Measurements from ENCODE around the gene GUCY1A2. TPM values are rescaled to one million over a fixed set of nuclear protein-coding genes. Genes with fewer than 3 reads are reported as not detected.
"Not testable (repeated sequence)": the region's sequence is repeated elsewhere in the genome, so short reads cannot be mapped to it uniquely, and the experiment has no call there.

GUCY1A2 gene, protein sequence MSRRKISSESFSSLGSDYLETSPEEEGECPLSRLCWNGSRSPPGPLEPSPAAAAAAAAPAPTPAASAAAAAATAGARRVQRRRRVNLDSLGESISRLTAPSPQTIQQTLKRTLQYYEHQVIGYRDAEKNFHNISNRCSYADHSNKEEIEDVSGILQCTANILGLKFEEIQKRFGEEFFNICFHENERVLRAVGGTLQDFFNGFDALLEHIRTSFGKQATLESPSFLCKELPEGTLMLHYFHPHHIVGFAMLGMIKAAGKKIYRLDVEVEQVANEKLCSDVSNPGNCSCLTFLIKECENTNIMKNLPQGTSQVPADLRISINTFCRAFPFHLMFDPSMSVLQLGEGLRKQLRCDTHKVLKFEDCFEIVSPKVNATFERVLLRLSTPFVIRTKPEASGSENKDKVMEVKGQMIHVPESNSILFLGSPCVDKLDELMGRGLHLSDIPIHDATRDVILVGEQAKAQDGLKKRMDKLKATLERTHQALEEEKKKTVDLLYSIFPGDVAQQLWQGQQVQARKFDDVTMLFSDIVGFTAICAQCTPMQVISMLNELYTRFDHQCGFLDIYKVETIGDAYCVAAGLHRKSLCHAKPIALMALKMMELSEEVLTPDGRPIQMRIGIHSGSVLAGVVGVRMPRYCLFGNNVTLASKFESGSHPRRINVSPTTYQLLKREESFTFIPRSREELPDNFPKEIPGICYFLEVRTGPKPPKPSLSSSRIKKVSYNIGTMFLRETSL
- 1 to 10 TPM; 1.7 to 7.2 TPM for total RNA-seq

DNA sequence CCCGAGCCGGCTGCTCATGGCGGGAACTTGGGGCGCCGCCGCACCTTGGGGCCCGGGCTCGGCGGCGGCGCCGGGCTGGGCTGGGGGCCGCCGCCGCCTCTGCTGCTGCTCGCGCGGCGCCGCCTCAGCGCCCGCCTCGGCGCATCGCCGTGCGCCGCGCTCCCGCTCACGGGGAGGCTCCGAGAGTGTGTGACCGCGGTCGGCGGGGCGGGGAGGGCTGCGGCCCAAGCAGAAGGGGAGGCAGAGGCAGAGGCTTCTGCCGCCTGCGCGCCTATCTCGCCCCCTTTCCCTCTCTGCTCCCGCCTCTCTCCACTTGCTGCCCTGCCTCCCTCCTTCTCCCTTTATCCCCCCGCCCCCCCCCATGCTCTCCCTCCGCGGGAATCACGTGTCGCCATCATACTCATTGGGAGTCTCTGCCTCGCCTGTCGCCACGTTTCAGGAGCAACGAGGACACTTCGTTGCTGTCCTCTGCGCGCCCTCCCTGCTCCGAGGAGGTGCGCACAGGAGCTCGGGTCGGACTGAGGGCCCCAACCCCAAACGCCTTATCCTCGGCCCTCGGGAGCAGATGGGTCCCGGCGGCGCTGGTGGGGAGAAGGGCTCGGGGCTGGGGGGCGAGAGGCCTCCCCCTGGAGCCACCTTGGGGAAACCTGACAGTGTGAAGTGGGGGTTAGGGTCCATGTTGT lies at the start of gene GUCY1A2:
TSS of gene GUCY1A2 (minus strand) at position 258 of the 683 bp plus-strand sequence. CDS start 421 bp downstream, outside the sequence.
- TF ChIP-seq, protein P1, sequence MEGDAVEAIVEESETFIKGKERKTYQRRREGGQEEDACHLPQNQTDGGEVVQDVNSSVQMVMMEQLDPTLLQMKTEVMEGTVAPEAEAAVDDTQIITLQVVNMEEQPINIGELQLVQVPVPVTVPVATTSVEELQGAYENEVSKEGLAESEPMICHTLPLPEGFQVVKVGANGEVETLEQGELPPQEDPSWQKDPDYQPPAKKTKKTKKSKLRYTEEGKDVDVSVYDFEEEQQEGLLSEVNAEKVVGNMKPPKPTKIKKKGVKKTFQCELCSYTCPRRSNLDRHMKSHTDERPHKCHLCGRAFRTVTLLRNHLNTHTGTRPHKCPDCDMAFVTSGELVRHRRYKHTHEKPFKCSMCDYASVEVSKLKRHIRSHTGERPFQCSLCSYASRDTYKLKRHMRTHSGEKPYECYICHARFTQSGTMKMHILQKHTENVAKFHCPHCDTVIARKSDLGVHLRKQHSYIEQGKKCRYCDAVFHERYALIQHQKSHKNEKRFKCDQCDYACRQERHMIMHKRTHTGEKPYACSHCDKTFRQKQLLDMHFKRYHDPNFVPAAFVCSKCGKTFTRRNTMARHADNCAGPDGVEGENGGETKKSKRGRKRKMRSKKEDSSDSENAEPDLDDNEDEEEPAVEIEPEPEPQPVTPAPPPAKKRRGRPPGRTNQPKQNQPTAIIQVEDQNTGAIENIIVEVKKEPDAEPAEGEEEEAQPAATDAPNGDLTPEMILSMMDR (IDR thresholded peaks at IDR 0.05): no peak

DNA sequence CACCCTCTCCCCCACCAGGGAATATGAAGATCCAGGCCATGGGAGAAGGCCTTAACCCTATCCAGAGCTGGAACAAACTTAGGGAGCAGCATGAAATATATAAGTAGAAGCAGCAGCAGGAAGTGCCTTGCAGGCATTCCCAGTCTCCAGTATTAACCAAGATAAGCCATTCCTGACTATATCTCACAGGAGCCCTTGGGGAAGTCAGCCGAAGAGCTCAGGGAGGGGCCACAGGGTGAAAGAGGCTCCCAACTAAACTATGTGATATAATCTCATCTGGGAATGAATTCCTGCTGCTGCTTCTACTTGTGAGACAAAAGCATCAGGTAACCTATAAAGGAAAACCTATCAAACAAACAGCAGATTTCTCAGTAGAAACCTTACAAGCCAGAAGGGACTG lies 36.1 kb upstream of the GUCY1A2 start:
- Histone ChIP-seq H3K9me3 (peaks cover 0 to 13% of the 10 kb centered on the region in 2 donors), H3K36me3 (no peaks in the 10 kb centered on the region), H3K4me1 (no peaks in the 10 kb centered on the region), H3K4me3 (no peak overlapping the region), H3K27me3 (no peaks in the 10 kb centered on the region), H3K27ac (no peak overlapping the region)
- TF ChIP-seq, protein P1 (IDR thresholded peaks at IDR 0.05): no peak
- no peak for DNase-seq (ENCODE audit: low spot score)

More for the DNA sequence above, at the start of gene GUCY1A2:
- Histone ChIP-seq H3K36me3 (no peaks in the 10 kb centered on the region), H3K27me3 (no peaks in the 10 kb centered on the region), H3K4me1 (peaks cover 0 to 16% of the 10 kb centered on the region in 2 donors), H3K4me3 (peak within 1 kb of the TSS; percentile 37 to 54), H3K9me3 (no peaks in the 10 kb centered on the region), H3K27ac (peak within 1 kb of the TSS; percentile 31 to 45)
- no peak for DNase-seq (ENCODE audit: low spot score)

DNA sequence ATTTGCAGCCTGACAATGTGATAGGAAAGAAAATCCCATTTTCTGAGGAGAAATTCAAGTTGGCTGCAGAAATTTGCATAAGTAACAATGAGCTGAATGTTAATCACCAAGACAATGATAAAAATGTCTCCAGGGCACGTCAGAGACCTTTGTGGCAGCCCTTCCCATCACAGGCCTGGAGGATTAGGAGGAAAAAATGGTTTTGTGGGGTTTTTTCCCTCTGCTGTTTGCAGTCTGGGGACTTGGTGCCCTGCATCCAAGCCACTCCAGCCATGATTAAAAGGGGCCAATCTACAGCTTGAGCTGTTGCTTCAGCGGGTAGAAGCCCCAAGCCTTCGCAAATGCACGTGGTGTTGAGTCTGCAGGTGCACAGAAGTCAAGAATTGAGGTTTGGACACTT lies 33.1 kb upstream of the GUCY1A2 start:
- H3K36me3 ChIP-seq; H3K27ac ChIP-seq; DNase-seq (ENCODE audit: low spot score): not testable (repeated sequence)

DNA sequence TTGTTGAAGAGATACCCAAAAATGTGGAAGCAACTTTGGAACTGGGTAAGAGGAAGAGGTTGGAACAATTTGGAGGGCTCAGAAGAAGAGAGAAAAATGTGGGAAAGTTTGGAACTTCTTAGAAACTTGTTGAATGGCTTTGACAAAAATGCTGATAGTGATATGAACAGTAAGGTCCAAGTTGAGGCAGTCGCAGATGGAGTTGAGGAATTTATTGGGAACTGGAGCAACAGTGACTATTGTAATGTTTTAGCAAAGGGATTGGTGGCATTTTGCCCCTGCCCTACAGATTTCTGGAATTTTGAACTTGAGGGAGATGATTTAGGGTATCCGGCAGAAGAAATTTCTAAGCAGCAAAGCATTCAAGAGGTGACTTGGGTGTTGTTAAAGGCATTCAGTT lies 32.6 kb upstream of the GUCY1A2 start:
- H3K4me3 ChIP-seq; H3K27ac ChIP-seq; H3K4me1 ChIP-seq; H3K36me3 ChIP-seq; H3K27me3 ChIP-seq; DNase-seq (ENCODE audit: low spot score): not testable (repeated sequence)
- H3K9me3 ChIP-seq: peaks cover 0 to 10% of the 10 kb centered on the region in 2 donors

More for the DNA sequence above, 33.1 kb upstream of the GUCY1A2 start:
- not testable (repeated sequence) for H3K4me1 ChIP-seq, H3K4me3 ChIP-seq, H3K27me3 ChIP-seq
- peaks cover 0 to 13% of the 10 kb centered on the region in 2 donors for H3K9me3 ChIP-seq

DNA sequence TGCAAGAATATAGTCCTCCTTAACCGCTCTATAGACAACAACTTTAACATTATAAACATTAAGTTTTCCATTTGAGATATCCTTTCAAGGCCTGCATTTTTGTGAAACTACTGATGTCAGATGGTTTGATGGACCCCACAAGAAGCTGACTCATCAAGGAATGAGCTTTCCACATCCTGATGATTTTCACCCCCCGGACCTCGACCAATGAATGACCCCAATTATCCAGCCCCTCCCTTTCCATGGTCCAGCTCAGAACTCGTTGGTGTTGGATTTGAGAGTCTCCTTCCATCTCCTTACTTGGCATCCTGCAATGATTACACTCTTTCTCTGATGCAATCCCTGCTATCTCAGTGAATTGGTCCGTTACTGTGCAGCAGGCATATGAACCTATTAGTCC lies 31.8 kb upstream of the GUCY1A2 start:
- Histone ChIP-seq H3K27ac (no peak overlapping the region), H3K36me3 (no peaks in the 10 kb centered on the region), H3K4me1 (no peaks in the 10 kb centered on the region), H3K9me3 (peaks cover 0 to 10% of the 10 kb centered on the region in 2 donors), H3K4me3 (no peak overlapping the region), H3K27me3 (no peaks in the 10 kb centered on the region)
- no peak for DNase-seq (ENCODE audit: low spot score)
- TF ChIP-seq, protein P1 (IDR thresholded peaks at IDR 0.05): no peak

DNA sequence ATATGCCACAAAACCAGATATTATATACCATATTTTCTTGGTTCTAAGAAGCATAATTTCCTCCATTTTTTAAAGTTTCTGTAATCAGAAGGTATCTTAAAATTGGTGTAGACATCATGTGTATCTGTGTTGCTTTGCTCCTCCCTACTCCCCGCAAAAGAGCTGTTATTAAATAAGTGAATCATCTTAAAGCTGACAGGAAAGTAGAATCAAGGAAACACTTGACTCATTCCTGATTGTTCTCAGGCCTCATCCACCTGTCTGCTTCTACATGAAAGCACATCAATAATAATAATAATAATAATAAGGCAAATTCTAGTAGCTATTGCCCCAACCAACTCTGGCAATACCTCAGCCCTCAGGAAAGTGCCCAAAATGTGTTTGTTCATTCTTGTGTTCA lies 26.2 kb upstream of the GUCY1A2 start:
- no peak overlapping the region for H3K27ac ChIP-seq
- DNase-seq (ENCODE audit: low spot score): no peak
- peaks cover 0 to 8% of the 10 kb centered on the region in 2 donors for H3K9me3 ChIP-seq
- no peaks in the 10 kb centered on the region for H3K36me3 ChIP-seq
- no peak overlapping the region for H3K4me3 ChIP-seq
- TF ChIP-seq, protein P1 (IDR thresholded peaks at IDR 0.05): no peak
- no peaks in the 10 kb centered on the region for H3K4me1 ChIP-seq
- H3K27me3 ChIP-seq: no peaks in the 10 kb centered on the region

Measured in right atrium auricular region (tissue), 2 donors.